Breast epithelium (tissue), 3 donors: ENCODE results near the gene CYP2D6.

Source experiments
- POLR2A ChIP-seq: fragments of 450-650 bp; IDR thresholded peaks from one replicate; pipeline ENCODE4 v1.6.1; 2016; ENCODE audit warnings: antibody characterized with exemption, mild to moderate bottlenecking, moderate library complexity
- POLR2AphosphoS5 ChIP-seq, 3 donors: sonication (generic); formaldehyde crosslinking; IDR thresholded peaks; one replicate each; pipeline ENCODE4 v1.6.1; 2017; ENCODE audit warnings: antibody characterized with exemption in 3 of 3
- TF ChIP-seq, protein P1 (sequence below), 3 donors: fragments of 450-650 bp; IDR thresholded peaks; one replicate each; pipeline ENCODE4 v1.5.1; 2016 to 2017; ENCODE audit warnings: antibody characterized with exemption in 3 of 3, mild to moderate bottlenecking in 3 of 3, moderate library complexity in 3 of 3

DNA sequence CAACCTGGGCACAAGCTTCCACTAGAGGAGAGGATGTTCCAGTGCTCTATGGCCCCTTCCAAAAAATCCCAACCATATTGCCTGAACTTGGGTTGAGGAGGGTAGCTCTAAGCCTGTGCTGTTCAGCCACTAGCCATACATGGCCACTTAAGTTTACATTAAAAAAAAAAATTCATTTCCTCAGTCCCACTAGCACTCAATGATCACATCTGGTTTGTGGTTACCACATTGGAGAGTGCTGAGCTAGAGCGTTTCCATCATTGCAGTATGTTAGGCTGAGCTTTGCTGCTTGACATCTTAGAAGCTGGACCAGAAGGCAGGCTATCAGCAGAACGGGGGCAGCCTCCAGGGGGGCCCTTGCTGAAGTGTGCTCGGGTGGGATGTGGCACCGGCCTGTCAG is 43.5 kb upstream of the CYP2D6 start:
- TF ChIP-seq, protein P1, sequence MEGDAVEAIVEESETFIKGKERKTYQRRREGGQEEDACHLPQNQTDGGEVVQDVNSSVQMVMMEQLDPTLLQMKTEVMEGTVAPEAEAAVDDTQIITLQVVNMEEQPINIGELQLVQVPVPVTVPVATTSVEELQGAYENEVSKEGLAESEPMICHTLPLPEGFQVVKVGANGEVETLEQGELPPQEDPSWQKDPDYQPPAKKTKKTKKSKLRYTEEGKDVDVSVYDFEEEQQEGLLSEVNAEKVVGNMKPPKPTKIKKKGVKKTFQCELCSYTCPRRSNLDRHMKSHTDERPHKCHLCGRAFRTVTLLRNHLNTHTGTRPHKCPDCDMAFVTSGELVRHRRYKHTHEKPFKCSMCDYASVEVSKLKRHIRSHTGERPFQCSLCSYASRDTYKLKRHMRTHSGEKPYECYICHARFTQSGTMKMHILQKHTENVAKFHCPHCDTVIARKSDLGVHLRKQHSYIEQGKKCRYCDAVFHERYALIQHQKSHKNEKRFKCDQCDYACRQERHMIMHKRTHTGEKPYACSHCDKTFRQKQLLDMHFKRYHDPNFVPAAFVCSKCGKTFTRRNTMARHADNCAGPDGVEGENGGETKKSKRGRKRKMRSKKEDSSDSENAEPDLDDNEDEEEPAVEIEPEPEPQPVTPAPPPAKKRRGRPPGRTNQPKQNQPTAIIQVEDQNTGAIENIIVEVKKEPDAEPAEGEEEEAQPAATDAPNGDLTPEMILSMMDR (IDR thresholded peaks at IDR 0.05): no peak
- TF ChIP-seq POLR2AphosphoS5 (IDR thresholded peaks at IDR 0.05) (no peak), POLR2A (no peak)
